ENCODE measurements around the gene SLC9A9. TPM values are rescaled to one million over a fixed set of nuclear protein-coding genes. Genes with fewer than 3 reads are reported as not detected.

Gene SLC9A9
- total RNA-seq, 2 donors from 2014 or later = 1.3 to 3.7 TPM

DNA sequence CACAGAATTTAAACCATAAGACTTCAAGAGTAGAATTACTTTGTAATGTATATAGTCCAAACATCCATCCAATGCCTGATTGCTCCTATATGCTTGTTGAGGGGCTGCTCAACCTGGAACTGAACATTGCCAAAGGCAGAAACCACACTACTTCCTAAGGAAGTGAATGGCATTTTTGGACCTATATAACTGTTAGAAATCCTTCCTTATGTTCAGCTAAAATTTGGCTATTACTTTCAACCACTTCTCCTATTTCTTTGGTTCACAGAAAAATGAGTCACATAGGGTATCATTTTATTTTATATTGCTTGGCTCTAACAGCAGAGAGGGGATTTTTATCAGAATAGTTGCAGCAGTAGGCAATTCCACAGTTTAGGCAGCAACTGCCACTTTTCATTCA is 342.1 kb downstream of the SLC9A9 start:
- no peak for DNase-seq
- TF ChIP-seq, protein P1, sequence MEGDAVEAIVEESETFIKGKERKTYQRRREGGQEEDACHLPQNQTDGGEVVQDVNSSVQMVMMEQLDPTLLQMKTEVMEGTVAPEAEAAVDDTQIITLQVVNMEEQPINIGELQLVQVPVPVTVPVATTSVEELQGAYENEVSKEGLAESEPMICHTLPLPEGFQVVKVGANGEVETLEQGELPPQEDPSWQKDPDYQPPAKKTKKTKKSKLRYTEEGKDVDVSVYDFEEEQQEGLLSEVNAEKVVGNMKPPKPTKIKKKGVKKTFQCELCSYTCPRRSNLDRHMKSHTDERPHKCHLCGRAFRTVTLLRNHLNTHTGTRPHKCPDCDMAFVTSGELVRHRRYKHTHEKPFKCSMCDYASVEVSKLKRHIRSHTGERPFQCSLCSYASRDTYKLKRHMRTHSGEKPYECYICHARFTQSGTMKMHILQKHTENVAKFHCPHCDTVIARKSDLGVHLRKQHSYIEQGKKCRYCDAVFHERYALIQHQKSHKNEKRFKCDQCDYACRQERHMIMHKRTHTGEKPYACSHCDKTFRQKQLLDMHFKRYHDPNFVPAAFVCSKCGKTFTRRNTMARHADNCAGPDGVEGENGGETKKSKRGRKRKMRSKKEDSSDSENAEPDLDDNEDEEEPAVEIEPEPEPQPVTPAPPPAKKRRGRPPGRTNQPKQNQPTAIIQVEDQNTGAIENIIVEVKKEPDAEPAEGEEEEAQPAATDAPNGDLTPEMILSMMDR (conservative IDR thresholded peaks at IDR 0.05) = no peak
- Mint-ChIP-seq H3K36me3 (ENCODE audit: low read depth) (no peaks in the 10 kb centered on the region), H3K4me3 (no peak overlapping the region), H3K4me1 (peaks cover 9% of the 10 kb centered on the region), H3K27ac (no peak overlapping the region), H3K9me3 (no peaks in the 10 kb centered on the region), H3K27me3 (ENCODE audit: insufficient read depth) (no peaks in the 10 kb centered on the region)
- Histone ChIP-seq H3K4me1 (ENCODE audit: control insufficient read depth, insufficient read depth, low read length) (no peaks in the 10 kb centered on the region), H3K36me3 (ENCODE audit: control insufficient read depth, insufficient read depth, low read length) (no peaks in the 10 kb centered on the region), H3K9me3 (ENCODE audit: control insufficient read depth, low read length) (no peaks in the 10 kb centered on the region), H3K27ac (ENCODE audit: low read depth, low read length) (no peak overlapping the region), H3K27me3 (ENCODE audit: control insufficient read depth, insufficient read depth, low read length, poor library complexity, severe bottlenecking) (no peaks in the 10 kb centered on the region), H3K4me3 (ENCODE audit: low read length) (no peak overlapping the region), H3K9ac (ENCODE audit: extremely low read depth, low read length, poor library complexity, severe bottlenecking) (no peak overlapping the region)

DNA sequence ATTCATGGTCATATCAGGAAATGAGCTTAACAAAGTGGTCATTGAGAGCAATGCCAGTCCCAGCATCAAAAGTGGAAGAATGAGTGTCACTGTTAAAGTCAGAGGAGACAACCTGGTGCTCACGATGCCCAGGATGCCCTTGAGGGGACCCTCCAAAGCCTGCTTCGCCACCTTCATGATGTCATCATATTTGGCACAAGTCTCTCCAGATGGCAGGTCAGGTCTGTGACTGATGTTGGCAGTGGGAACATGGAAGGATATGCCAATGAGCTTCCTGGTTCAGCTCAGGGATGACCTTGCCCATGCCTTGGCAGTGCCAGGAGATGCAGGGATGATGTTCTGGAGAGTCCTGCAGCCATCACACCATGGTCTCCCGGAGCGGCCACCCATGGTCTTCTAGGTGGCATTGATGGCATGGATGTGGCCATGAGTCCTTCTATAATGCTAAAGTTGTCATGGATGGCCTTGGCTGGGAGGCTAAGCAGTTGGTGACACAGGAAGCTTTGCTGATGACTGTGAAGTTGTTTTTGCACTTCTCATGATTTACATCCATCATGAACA is 344.9 kb downstream of the SLC9A9 start:
- Histone ChIP-seq H3K36me3 (ENCODE audit: control insufficient read depth, insufficient read depth, low read length) (no peaks in the 10 kb centered on the region), H3K27ac (ENCODE audit: low read depth, low read length) (no peak overlapping the region), H3K4me1 (ENCODE audit: control insufficient read depth, insufficient read depth, low read length) (no peaks in the 10 kb centered on the region), H3K9me3 (ENCODE audit: control insufficient read depth, low read length) (no peaks in the 10 kb centered on the region), H3K4me3 (ENCODE audit: low read length) (no peak overlapping the region), H3K9ac (ENCODE audit: extremely low read depth, low read length, poor library complexity, severe bottlenecking) (no peak overlapping the region), H3K27me3 (ENCODE audit: control insufficient read depth, insufficient read depth, low read length, poor library complexity, severe bottlenecking) (no peaks in the 10 kb centered on the region)
- Mint-ChIP-seq H3K4me1 (peaks cover 8% of the 10 kb centered on the region), H3K9me3 (no peaks in the 10 kb centered on the region), H3K27ac (no peak overlapping the region), H3K27me3 (ENCODE audit: insufficient read depth) (no peaks in the 10 kb centered on the region), H3K36me3 (ENCODE audit: low read depth) (no peaks in the 10 kb centered on the region), H3K4me3 (no peak overlapping the region)
- TF ChIP-seq, protein P1 (conservative IDR thresholded peaks at IDR 0.05) = no peak
- DNase-seq = no peak
- 93 to 97% methylated on average over 2 to 4 of the region's 4 CpGs for WGBS, 2 experiments (ENCODE audit: insufficient coverage in 1 of 2, insufficient read length in 1 of 2)

DNA sequence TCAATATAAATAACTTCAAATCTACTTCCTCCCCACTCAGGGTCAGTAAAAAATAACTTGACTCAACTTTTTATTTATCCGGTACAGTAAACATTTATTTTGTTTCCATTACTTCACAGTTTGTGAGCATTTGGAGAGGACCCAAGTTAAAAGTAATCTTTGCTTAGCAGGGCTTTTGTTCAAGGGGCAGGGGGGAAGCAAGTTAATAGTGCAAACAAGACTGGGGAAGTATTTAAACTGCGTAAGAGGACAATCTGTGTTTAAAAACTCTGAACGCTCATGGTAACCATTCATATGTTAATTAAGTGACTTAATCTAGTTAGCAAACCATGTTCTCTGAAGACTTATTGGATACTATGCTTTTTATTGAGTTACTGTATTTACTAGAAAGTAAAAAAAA is 346.2 kb downstream of the SLC9A9 start:
- H3K36me3 ChIP-seq (ENCODE audit: control insufficient read depth, insufficient read depth, low read length) = no peaks in the 10 kb centered on the region
- no peak overlapping the region for H3K27ac ChIP-seq (ENCODE audit: low read depth, low read length)
- no peak overlapping the region for H3K9ac ChIP-seq (ENCODE audit: extremely low read depth, low read length, poor library complexity, severe bottlenecking)
- Mint-ChIP-seq H3K4me1 (peaks cover 8% of the 10 kb centered on the region), H3K27me3 (ENCODE audit: insufficient read depth) (no peaks in the 10 kb centered on the region), H3K36me3 (ENCODE audit: low read depth) (no peaks in the 10 kb centered on the region), H3K9me3 (no peaks in the 10 kb centered on the region), H3K4me3 (no peak overlapping the region), H3K27ac (no peak overlapping the region)
- no peaks in the 10 kb centered on the region for H3K4me1 ChIP-seq (ENCODE audit: control insufficient read depth, insufficient read depth, low read length)
- TF ChIP-seq, protein P1 (conservative IDR thresholded peaks at IDR 0.05) = no peak
- no peak overlapping the region for H3K4me3 ChIP-seq (ENCODE audit: low read length)
- 80% methylated on average over 3 of the region's 3 CpGs; no CpG with 5 or more reads in 1 of the 2 experiments for WGBS, 2 experiments (ENCODE audit: insufficient coverage in 1 of 2, insufficient read length in 1 of 2)
- no peaks in the 10 kb centered on the region for H3K9me3 ChIP-seq (ENCODE audit: control insufficient read depth, low read length)
- no peak for DNase-seq
- no peaks in the 10 kb centered on the region for H3K27me3 ChIP-seq (ENCODE audit: control insufficient read depth, insufficient read depth, low read length, poor library complexity, severe bottlenecking)
